A673 (cell line): ENCODE measurements around the gene BCO1.

Experiments used
- CTCF ChIP-seq: fragments of 300-800, 200-600 bp; sonication (generic); conservative IDR thresholded peaks from 2 replicates; pipeline ENCODE4 v1.5.1; 2017; ENCODE audit warnings: low read depth, mild to moderate bottlenecking, antibody characterized with exemption, low read length, moderate library complexity, mixed read lengths
- EZH2 ChIP-seq: fragments of 200-600 bp; sonication (generic); IDR thresholded peaks from 2 replicates; pipeline ENCODE4 v1.6.1; 2017; ENCODE audit warnings: borderline replicate concordance, low read depth, mild to moderate bottlenecking, mixed read lengths, antibody characterized with exemption, low read length; ENCODE audit not compliant: poor library complexity, severe bottlenecking

GRCh38 chr16:81280393-81280792 lies 41.9 kb downstream of the BCO1 start:
- TF ChIP-seq CTCF (no peak), EZH2 (no peak)
